DND-41 (cell line): ENCODE measurements around the gene RRP1.

Source experiments
- ATAC-seq: fragments of 200-7000 bp; cut with Tn5 transposase; 3 replicates; pipeline ENCODE4 v1.9.1; 2021; ENCODE audit warnings: low read depth; ENCODE audit not compliant: insufficient read depth
- DNase-seq: peaks from one replicate; pipeline ENCODE4 v3.0.0-alpha.2; 2020
- H2AFZ ChIP-seq: 2 replicates; pipeline ENCODE4 v1.6.0; 2012; ENCODE audit warnings: low read depth, low read length
- H3K27ac ChIP-seq: 2 replicates; pipeline ENCODE4 v1.5.1; 2012; ENCODE audit warnings: low read length, inconsistent platforms
- H3K27me3 ChIP-seq: fragments of 200-600 bp; sonication (generic); 2 replicates; pipeline ENCODE4 v1.6.0; 2012; ENCODE audit warnings: low read length, mild to moderate bottlenecking, inconsistent platforms; ENCODE audit not compliant: insufficient read depth, poor library complexity
- H3K36me3 ChIP-seq: 2 replicates; pipeline ENCODE4 v1.5.1; 2012; ENCODE audit warnings: low read length, inconsistent platforms; ENCODE audit not compliant: insufficient read depth
- H3K4me1 ChIP-seq: 2 replicates; pipeline ENCODE4 v1.5.1; 2012; ENCODE audit warnings: mild to moderate bottlenecking, low read length; ENCODE audit not compliant: insufficient read depth
- H3K4me2 ChIP-seq: 2 replicates; pipeline ENCODE4 v1.6.0; 2012; ENCODE audit warnings: mild to moderate bottlenecking, moderate library complexity, low read length, inconsistent platforms; ENCODE audit not compliant: insufficient read depth
- H3K4me3 ChIP-seq, 2 experiments: fragments of 200-600 bp in 1 of 2; shearing (Covaris generic) in 1 of 2; 2 replicates each; pipeline ENCODE4 v1.5.1; 2012 to 2016; ENCODE audit warnings: inconsistent platforms in 2 of 2, low read length in 2 of 2, mild to moderate bottlenecking in 2 of 2, low read depth in 1 of 2, moderate library complexity in 1 of 2
- H3K79me2 ChIP-seq: 2 replicates; pipeline ENCODE4 v1.6.0; 2012; ENCODE audit warnings: low read length, inconsistent platforms; ENCODE audit not compliant: insufficient read depth
- H3K9ac ChIP-seq: 2 replicates; pipeline ENCODE4 v1.6.0; 2012; ENCODE audit warnings: low read depth, mild to moderate bottlenecking, inconsistent platforms, low read length, moderate library complexity
- H3K9me3 ChIP-seq: 2 replicates; pipeline ENCODE4 v1.5.1; 2012; ENCODE audit warnings: low read length, moderate library complexity, mild to moderate bottlenecking, inconsistent platforms; ENCODE audit not compliant: insufficient read depth, severe bottlenecking
- H4K20me1 ChIP-seq: 2 replicates; pipeline ENCODE4 v1.6.0; 2012; ENCODE audit warnings: low read length; ENCODE audit not compliant: insufficient read depth
- EZH2 ChIP-seq: IDR thresholded peaks from 3 replicates; pipeline ENCODE4 v1.6.1; 2012; ENCODE audit warnings: borderline replicate concordance, low read depth, mild to moderate bottlenecking, moderate library complexity, low read length, inconsistent platforms; ENCODE audit not compliant: severe bottlenecking
- TF ChIP-seq, protein P1 (sequence below): IDR thresholded peaks from 2 replicates; pipeline ENCODE4 v1.5.1; 2012; ENCODE audit warnings: borderline replicate concordance, low read length, moderate library complexity, mild to moderate bottlenecking; ENCODE audit not compliant: poor library complexity, severe bottlenecking; ENCODE audit errors: extremely low read depth

Gene RRP1

DNA sequence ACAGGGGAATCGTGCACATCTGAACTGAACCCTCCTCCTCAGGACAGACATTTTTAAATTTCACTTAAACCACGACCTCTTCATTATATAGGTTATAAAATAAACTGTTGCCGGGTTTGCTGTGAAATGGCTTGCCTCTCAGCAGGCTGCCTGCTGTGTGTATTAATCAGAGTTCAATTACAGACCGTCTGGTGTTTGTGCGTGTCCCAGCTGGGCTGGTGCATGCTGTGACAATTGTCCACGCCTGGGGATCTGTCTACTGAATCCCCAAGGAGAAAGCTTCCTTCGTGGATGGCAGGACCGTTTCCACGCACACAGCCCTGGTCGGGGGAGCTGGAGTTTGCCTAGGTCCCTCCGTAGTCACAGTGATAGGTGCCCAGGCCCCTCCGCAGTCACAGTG lies 62.2 kb downstream of the RRP1 start:
- Histone ChIP-seq H4K20me1 (no peaks in the 10 kb centered on the region; the same call in 1 of the 2 replicates), H3K4me1 (0 out of 2 replicates have a peak, but pooled peaks cover 8% of the 10 kb centered on the region), H3K4me2 (no peak overlapping the region), H3K9me3 (no peaks in the 10 kb centered on the region), H3K36me3 (no peaks in the 10 kb centered on the region), H3K27ac (no peak overlapping the region), H3K27me3 (no peaks in the 10 kb centered on the region), H3K4me3 (no peak overlapping the region), H3K79me2 (no peaks in the 10 kb centered on the region), H3K9ac (no peak overlapping the region), H2AFZ (no peak overlapping the region)
- TF ChIP-seq, protein P1, sequence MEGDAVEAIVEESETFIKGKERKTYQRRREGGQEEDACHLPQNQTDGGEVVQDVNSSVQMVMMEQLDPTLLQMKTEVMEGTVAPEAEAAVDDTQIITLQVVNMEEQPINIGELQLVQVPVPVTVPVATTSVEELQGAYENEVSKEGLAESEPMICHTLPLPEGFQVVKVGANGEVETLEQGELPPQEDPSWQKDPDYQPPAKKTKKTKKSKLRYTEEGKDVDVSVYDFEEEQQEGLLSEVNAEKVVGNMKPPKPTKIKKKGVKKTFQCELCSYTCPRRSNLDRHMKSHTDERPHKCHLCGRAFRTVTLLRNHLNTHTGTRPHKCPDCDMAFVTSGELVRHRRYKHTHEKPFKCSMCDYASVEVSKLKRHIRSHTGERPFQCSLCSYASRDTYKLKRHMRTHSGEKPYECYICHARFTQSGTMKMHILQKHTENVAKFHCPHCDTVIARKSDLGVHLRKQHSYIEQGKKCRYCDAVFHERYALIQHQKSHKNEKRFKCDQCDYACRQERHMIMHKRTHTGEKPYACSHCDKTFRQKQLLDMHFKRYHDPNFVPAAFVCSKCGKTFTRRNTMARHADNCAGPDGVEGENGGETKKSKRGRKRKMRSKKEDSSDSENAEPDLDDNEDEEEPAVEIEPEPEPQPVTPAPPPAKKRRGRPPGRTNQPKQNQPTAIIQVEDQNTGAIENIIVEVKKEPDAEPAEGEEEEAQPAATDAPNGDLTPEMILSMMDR, result no peak
- no peak for TF ChIP-seq EZH2
- ATAC-seq (no peak), DNase-seq (no peak)

DNA sequence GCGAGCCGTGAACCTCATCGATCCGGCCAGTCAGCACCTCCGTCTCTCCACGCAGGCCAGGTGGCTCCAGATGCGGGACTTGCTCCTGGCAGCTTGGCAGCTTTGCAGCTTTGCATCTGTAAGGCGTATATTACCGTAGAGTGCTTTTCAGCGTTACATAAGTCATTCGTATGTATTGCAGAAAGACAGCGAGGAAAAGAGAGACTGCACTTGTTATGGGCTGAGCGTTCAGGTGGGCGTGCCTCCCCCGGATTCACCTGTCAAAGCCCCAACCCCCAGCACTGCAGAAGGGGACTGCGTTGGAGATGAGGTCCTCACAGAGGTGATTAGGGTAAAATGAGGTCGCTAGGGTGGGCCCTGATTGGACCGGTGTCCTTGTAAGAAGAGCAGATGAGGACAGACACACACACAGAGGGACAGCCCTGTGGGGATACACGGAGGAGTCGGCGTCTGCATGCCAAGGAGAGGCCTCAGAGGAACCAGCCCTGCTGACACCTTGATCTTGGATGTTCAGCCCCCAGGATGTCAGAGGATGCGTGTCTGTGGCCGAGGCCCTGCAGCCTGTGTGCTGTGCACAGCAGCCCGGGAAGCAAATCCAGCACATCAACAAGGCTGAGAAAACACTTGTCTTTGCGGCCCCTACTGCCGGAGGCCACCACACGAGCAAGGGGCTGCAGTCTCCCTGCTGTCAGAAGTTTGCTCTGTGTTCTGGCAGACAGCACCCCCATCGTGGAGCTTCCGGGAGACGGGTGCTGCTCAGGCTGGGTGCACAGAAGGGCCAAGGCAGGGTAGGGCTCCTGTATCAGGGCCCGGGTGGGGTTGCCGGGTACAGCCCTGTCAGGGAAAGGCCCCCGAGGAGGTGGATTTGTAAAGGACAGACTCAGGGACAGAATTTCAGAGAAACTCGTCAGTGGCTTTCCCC lies 64.7 kb downstream of the RRP1 start:
- no peaks in the 10 kb centered on the region for H3K36me3 ChIP-seq
- H3K9me3 ChIP-seq, result no peaks in the 10 kb centered on the region
- H3K9ac ChIP-seq, result no peak overlapping the region
- no peak overlapping the region for H3K27ac ChIP-seq
- no peak overlapping the region for H2AFZ ChIP-seq
- ATAC-seq (no peak), DNase-seq (no peak)
- TF ChIP-seq, protein P1, result no peak
- no peak for TF ChIP-seq EZH2
- H3K27me3 ChIP-seq, result no peaks in the 10 kb centered on the region
- H4K20me1 ChIP-seq, result no peaks in the 10 kb centered on the region; the same call in 1 of the 2 replicates
- no peak overlapping the region for H3K4me2 ChIP-seq
- 0 out of 2 replicates have a peak, but pooled peaks cover 8% of the 10 kb centered on the region for H3K4me1 ChIP-seq
- H3K4me3 ChIP-seq, result no peak overlapping the region
- no peaks in the 10 kb centered on the region for H3K79me2 ChIP-seq
